Common myeloid progenitor, CD34-positive (primary cell): ENCODE results near the gene SLFN5.

Source experiments
- CTCF ChIA-PET: fragments of 350-600 bp; sonication (Branson Sonifier 250); formaldehyde crosslinking; loops from one replicate; lab custom pipeline; 2021; ENCODE audit warnings: antibody characterized with exemption; lab: Charles Lee
- POLR2A ChIA-PET: fragments of 350-600 bp; sonication (Branson Sonifier 250); formaldehyde crosslinking; loops from one replicate; lab custom pipeline; 2021; ENCODE audit warnings: antibody characterized with exemption; lab: Charles Lee
- DNase-seq, 3 donors: peaks; one replicate each; pipeline versions ENCODE4 v3.0.0 to v3.0.0-alpha.2; 2013
- H3K27ac ChIP-seq, 2 experiments: 1 replicate in 1 of 2; 2 replicates in 1 of 2; pipeline ENCODE4 v1.7.0; 2013; ENCODE audit warnings: inconsistent platforms in 2 of 2, low read length in 2 of 2, mild to moderate bottlenecking in 2 of 2, low read depth in 1 of 2, moderate library complexity in 1 of 2; ENCODE audit not compliant: severe bottlenecking in 2 of 2, insufficient read depth in 1 of 2, poor library complexity in 1 of 2
- H3K27me3 ChIP-seq, 5 experiments: replicated peaks in 2 of 5; 1 replicate in 3 of 5; 2 replicates in 2 of 5; pipeline versions ENCODE4 v1.6.1 to v1.7.0; 2013; ENCODE audit warnings: low read length in 4 of 5, mild to moderate bottlenecking in 2 of 5, moderate library complexity in 2 of 5, inconsistent platforms in 1 of 5; ENCODE audit not compliant: insufficient read depth in 5 of 5, control insufficient read depth in 4 of 5
- H3K36me3 ChIP-seq, 4 experiments: 1 replicate in 2 of 4; 2 replicates in 2 of 4; pipeline versions ENCODE4 v1.6.1 to v1.7.0; 2013; ENCODE audit warnings: low read length in 3 of 4, control low read depth in 1 of 4, mild to moderate bottlenecking in 1 of 4; ENCODE audit not compliant: control insufficient read depth in 4 of 4, insufficient read depth in 4 of 4
- H3K4me1 ChIP-seq, 4 experiments: 1 replicate in 3 of 4; 2 replicates in 1 of 4; pipeline versions ENCODE4 v1.6.1 to v1.7.1; 2013; ENCODE audit warnings: low read length in 3 of 4, mild to moderate bottlenecking in 3 of 4, control low read depth in 1 of 4, inconsistent platforms in 1 of 4, moderate library complexity in 1 of 4; ENCODE audit not compliant: control insufficient read depth in 4 of 4, insufficient read depth in 4 of 4; ENCODE audit errors: control extremely low read depth in 1 of 4
- H3K4me3 ChIP-seq, 7 experiments: 1 replicate in 4 of 7; 2 replicates in 3 of 7; pipeline versions ENCODE4 v1.5.1 to v1.7.0; 2013; ENCODE audit warnings: mild to moderate bottlenecking in 7 of 7, low read length in 6 of 7, moderate library complexity in 6 of 7, inconsistent platforms in 2 of 7, low read depth in 2 of 7, control low read depth in 1 of 7; ENCODE audit not compliant: insufficient read depth in 4 of 7, control insufficient read depth in 1 of 7; ENCODE audit errors: extremely low read depth in 1 of 7
- H3K9me3 ChIP-seq, 5 experiments: 1 replicate in 4 of 5; 2 replicates in 1 of 5; pipeline versions ENCODE4 v1.6.1 to v1.7.1; 2013; ENCODE audit warnings: low read length in 4 of 5, mild to moderate bottlenecking in 2 of 5, inconsistent platforms in 1 of 5, low read depth in 1 of 5, moderate library complexity in 1 of 5; ENCODE audit not compliant: control insufficient read depth in 4 of 5, insufficient read depth in 2 of 5; ENCODE audit errors: control extremely low read depth in 1 of 5
- WGBS: methylation state at CpG from one replicate; pipeline ENCODE4 v1.1.5; 2013; ENCODE audit not compliant: insufficient coverage; 5-methylcytosine and 5-hydroxymethylcytosine counted together

The SLFN5 gene

GRCh38 chr17:35238821-35239220 is 4.1 kb upstream of the SLFN5 start:
- no peaks in the 10 kb centered on the region for H3K36me3 ChIP-seq
- no peak overlapping the region for H3K4me3 ChIP-seq
- peaks cover 0 to 25% (median 22%) of the 10 kb centered on the region in 4 experiments for H3K4me1 ChIP-seq

GRCh38 chr17:35239823-35240222 is 3.0 kb upstream of the SLFN5 start:
- no peak overlapping the region for H3K4me3 ChIP-seq
- POLR2A ChIA-PET, result interaction anchor here (0.6 kb wide), 1 partner anchor 229 kb away, joined by 3 read pairs; no protein-coding TSS in a partner anchor

More at GRCh38 chr17:35238821-35239220, 4.1 kb upstream of the SLFN5 start:
- CTCF ChIA-PET, result interaction anchor here (1.0 kb wide), 1 partner anchor 10 kb away, joined by 3 read pairs; no protein-coding TSS in a partner anchor
- WGBS, result no CpG with 5 or more reads among the region's 2 CpGs
- POLR2A ChIA-PET, result no interaction called here
- Histone ChIP-seq H3K27me3 (peaks cover 0 to 59% (median 7%) of the 10 kb centered on the region in 5 experiments), H3K9me3 (no peaks in the 10 kb centered on the region), H3K27ac (no peak overlapping the region)
- no peak for DNase-seq

GRCh38 chr17:35240861-35241260 is 2.0 kb upstream of the SLFN5 start:
- no peak for DNase-seq
- H3K4me3 ChIP-seq, result no peak overlapping the region
- 98% methylated on average over 5 of the region's 8 CpGs for WGBS
- no peak overlapping the region for H3K27ac ChIP-seq
- H3K36me3 ChIP-seq, result no peaks in the 10 kb centered on the region
- H3K27me3 ChIP-seq, result peaks cover 0 to 53% (median 6%) of the 10 kb centered on the region in 5 experiments
- ChIA-PET CTCF (no interaction called here), POLR2A (no interaction called here)
- peaks cover 0 to 34% (median 29%) of the 10 kb centered on the region in 4 experiments for H3K4me1 ChIP-seq
- H3K9me3 ChIP-seq, result no peaks in the 10 kb centered on the region

More at GRCh38 chr17:35239823-35240222, 3.0 kb upstream of the SLFN5 start:
- H3K4me1 ChIP-seq, result peaks cover 0 to 34% (median 29%) of the 10 kb centered on the region in 4 experiments
- H3K27me3 ChIP-seq, result peaks cover 0 to 63% (median 7%) of the 10 kb centered on the region in 5 experiments
- 100% methylated on average over 1 of the region's 4 CpGs for WGBS
- no peak for DNase-seq
- H3K27ac ChIP-seq, result no peak overlapping the region
- no peaks in the 10 kb centered on the region for H3K36me3 ChIP-seq
- CTCF ChIA-PET, result no interaction called here
- no peaks in the 10 kb centered on the region for H3K9me3 ChIP-seq

- Histone ChIP-seq H3K4me3 (peak overlapping the region in 5 of 7 experiments; percentile 78 to 90 (median 83)), H3K27me3 (peaks cover 0 to 52% (median 5%) of the 10 kb centered on the region in 5 experiments), H3K27ac (peak overlapping the region in 1 of 2 experiments; percentile 77), H3K9me3 (no peaks in the 10 kb centered on the region), H3K36me3 (no peaks in the 10 kb centered on the region), H3K4me1 (peaks cover 0 to 34% (median 29%) of the 10 kb centered on the region in 4 experiments)
- 95% methylated on average over 19 of the region's 19 CpGs for WGBS
- ChIA-PET POLR2A (no interaction called here), CTCF (no interaction called here)
- DNase-seq, result no peak
These were observed 1.4 kb upstream of the SLFN5 start for GRCh38 chr17:35241520-35241919.

GRCh38 chr17:35242158-35242804 is 591 bp upstream of the SLFN5 start:
- DNase-seq, result peak; percentile 78 to 92 (median 88)
- POLR2A ChIA-PET, result interaction anchor here (1.3 kb wide), 1 partner anchor 28 kb away, joined by 3 read pairs; no protein-coding TSS in a partner anchor
- Histone ChIP-seq H3K4me3 (peak overlapping the region; percentile 78 to 91 (median 86)), H3K4me1 (peaks cover 0 to 34% (median 29%) of the 10 kb centered on the region in 4 experiments), H3K27me3 (peaks cover 0 to 53% (median 3%) of the 10 kb centered on the region in 5 experiments), H3K27ac (peak overlapping the region in 1 of 2 experiments; percentile 77), H3K36me3 (no peaks in the 10 kb centered on the region), H3K9me3 (no peaks in the 10 kb centered on the region)
- WGBS, result 1% methylated on average over 16 of the region's 43 CpGs
- CTCF ChIA-PET, result interaction anchor here (1.2 kb wide), 1 partner anchor 10 kb away, joined by 3 read pairs; no protein-coding TSS in a partner anchor

- POLR2A ChIA-PET, result interaction anchor here (1.3 kb wide), 1 partner anchor 30 kb away, joined by 3 read pairs; no protein-coding TSS in a partner anchor
- H3K4me1 ChIP-seq, result peaks cover 0 to 34% (median 29%) of the 10 kb centered on the region in 4 experiments
- H3K27me3 ChIP-seq, result peaks cover 0 to 53% (median 11%) of the 10 kb centered on the region in 5 experiments
- H3K36me3 ChIP-seq, result no peaks in the 10 kb centered on the region
- peak; percentile 51 to 89 (median 81) for DNase-seq
- 14% methylated on average over 10 of the region's 14 CpGs for WGBS
- no peaks in the 10 kb centered on the region for H3K9me3 ChIP-seq
- CTCF ChIA-PET, result interaction anchor here (1.2 kb wide), 1 partner anchor 8 kb away, joined by 3 read pairs; no protein-coding TSS in a partner anchor
- peak overlapping the region; percentile 78 to 91 (median 86) for H3K4me3 ChIP-seq
- H3K27ac ChIP-seq, result peak overlapping the region in 1 of 2 experiments; percentile 10
These were observed 879 bp downstream of the SLFN5 start for GRCh38 chr17:35243561-35244340.
